NCI-H82 (cell line): ENCODE results near the gene BAIAP2.

Experiments used
- DNase-seq: peaks from one replicate; lab custom pipeline; 2025; lab: John Stamatoyannopoulos, UW

Gene BAIAP2

GRCh38 chr17:81085420-81085911 is 50.5 kb downstream of the BAIAP2 start:
- DNase-seq: no peak

- DNase-seq: no peak
Measured at GRCh38 chr17:81086789-81087551, 52.0 kb downstream of the BAIAP2 start.

- peak; percentile 53 for DNase-seq
Measured at GRCh38 chr17:81090361-81091136, 55.6 kb downstream of the BAIAP2 start.

GRCh38 chr17:81091154-81091553 is 56.2 kb downstream of the BAIAP2 start:
- DNase-seq: no peak

GRCh38 chr17:81091774-81092517 is 57.0 kb downstream of the BAIAP2 start:
- DNase-seq: no peak

- no peak for DNase-seq
Measured at GRCh38 chr17:81092518-81093095, 57.7 kb downstream of the BAIAP2 start.

- peak; percentile 37 for DNase-seq
Measured at GRCh38 chr17:81093619-81094508, 58.9 kb downstream of the BAIAP2 start.

- peak; percentile 92 for DNase-seq
Measured at GRCh38 chr17:81094509-81095382, 59.8 kb downstream of the BAIAP2 start.

GRCh38 chr17:81095383-81095762 is 60.4 kb downstream of the BAIAP2 start:
- peak; percentile 77 for DNase-seq

- DNase-seq: peak; percentile 38
Measured at GRCh38 chr17:81096741-81097133, 61.8 kb downstream of the BAIAP2 start.

- DNase-seq: peak; percentile 78
Measured at GRCh38 chr17:81097134-81097942, 62.4 kb downstream of the BAIAP2 start.

GRCh38 chr17:81097943-81098308 is 63.0 kb downstream of the BAIAP2 start:
- no peak for DNase-seq

- no peak for DNase-seq
Measured at GRCh38 chr17:81099888-81100287, 64.9 kb downstream of the BAIAP2 start.

- no peak for DNase-seq
Measured at GRCh38 chr17:81100668-81101067, 65.7 kb downstream of the BAIAP2 start.

GRCh38 chr17:81101614-81102306 is 66.8 kb downstream of the BAIAP2 start:
- peak; percentile 91 for DNase-seq

GRCh38 chr17:81102352-81102751 is 67.4 kb downstream of the BAIAP2 start:
- no peak for DNase-seq

GRCh38 chr17:81102869-81103268 is 67.9 kb downstream of the BAIAP2 start:
- no peak for DNase-seq

- no peak for DNase-seq
Measured at GRCh38 chr17:81103379-81103778, 68.4 kb downstream of the BAIAP2 start.

- no peak for DNase-seq
Measured at GRCh38 chr17:81106716-81107115, 71.8 kb downstream of the BAIAP2 start.
